PC-3 (cell line): ENCODE measurements around the gene MC1R. TPM values are rescaled to one million over a fixed set of nuclear protein-coding genes. Genes with fewer than 3 reads are reported as not detected.
A peak's percentile ranks its signal among the peaks of the same experiment; 100 is the strongest.

Experiments
- ATAC-seq: fragments of 200-7000 bp; cut with Tn5 transposase; 2 replicates; pipeline ENCODE4 v1.9.1; 2020; ENCODE audit warnings: mild to moderate bottlenecking, moderate library complexity
- Bru-seq: library from RNA; stranded (reverse); fragments of 400-500 nt; gene quantifications from one replicate; lab custom pipeline; 2021; lab: Mats Ljungman, UMichigan
- BruChase-seq, 2 experiments: library from RNA; stranded (reverse); fragments of 400-500 nt; gene quantifications; one replicate each; lab custom pipeline; 2021; lab: Mats Ljungman, UMichigan
- BruUV-seq: library from RNA; stranded (reverse); fragments of 400-500 nt; replicated peaks from 2 replicates; lab custom pipeline; 2021; lab: Mats Ljungman, UMichigan
- CTCF ChIA-PET: fragments of 300-600 bp; sonication (Branson Sonifier 250); formaldehyde crosslinking; loops from one replicate; lab custom pipeline; 2022; ENCODE audit warnings: antibody characterized with exemption; lab: Charles Lee
- POLR2A ChIA-PET: fragments of 300-600 bp; sonication (Branson Sonifier 250); formaldehyde crosslinking; loops from one replicate; lab custom pipeline; 2022; ENCODE audit warnings: antibody characterized with exemption; ENCODE audit not compliant: unreplicated experiment; lab: Charles Lee
- DNase-seq: peaks from one replicate; pipeline ENCODE4 v3.0.0-alpha.2; 2015
- H2AFZ ChIP-seq: fragments of 300-600 bp; sonication (generic); 2 replicates; pipeline ENCODE4 v1.6.0; 2016; ENCODE audit warnings: antibody characterized with exemption, low read length
- H3F3A ChIP-seq: fragments of 300-600 bp; sonication (generic); one replicate; pipeline ENCODE4 v1.6.0; 2017; ENCODE audit warnings: antibody characterized with exemption, low read length, control low read depth, mild to moderate bottlenecking; ENCODE audit not compliant: unreplicated experiment
- H3K27ac ChIP-seq: fragments of 300-600 bp; sonication (generic); 2 replicates; pipeline ENCODE4 v1.5.1; 2016; ENCODE audit warnings: mild to moderate bottlenecking, low read length
- H3K27me3 ChIP-seq: fragments of 300-600 bp; sonication (generic); 2 replicates; pipeline ENCODE4 v1.6.1; 2016; ENCODE audit warnings: low read length, mixed read lengths
- H3K36me3 ChIP-seq: fragments of 300-600 bp; sonication (generic); 2 replicates; pipeline ENCODE4 v1.6.1; 2016; ENCODE audit warnings: low read depth, mixed run types, low read length, mixed read lengths
- H3K4me1 ChIP-seq: fragments of 300-600 bp; sonication (generic); 2 replicates; pipeline ENCODE4 v1.5.1; 2016; ENCODE audit warnings: low read length; ENCODE audit not compliant: insufficient read depth
- H3K4me2 ChIP-seq: fragments of 300-600 bp; sonication (generic); 2 replicates; pipeline ENCODE4 v1.6.0; 2016; ENCODE audit warnings: low read length
- H3K4me3 ChIP-seq: fragments of 300-600 bp; sonication (generic); 2 replicates; pipeline ENCODE4 v1.5.1; 2016; ENCODE audit warnings: mild to moderate bottlenecking, low read length, mixed read lengths
- H3K79me2 ChIP-seq: fragments of 300-600 bp; sonication (generic); 2 replicates; pipeline ENCODE4 v1.6.1; 2017; ENCODE audit warnings: low read length, mixed read lengths
- H3K9ac ChIP-seq: fragments of 300-600 bp; sonication (generic); 2 replicates; pipeline ENCODE4 v1.6.0; 2016; ENCODE audit warnings: mild to moderate bottlenecking, low read length
- H3K9me2 ChIP-seq: fragments of 300-600 bp; sonication (generic); replicated peaks from 2 replicates; pipeline ENCODE4 v1.6.1; 2016; ENCODE audit warnings: mixed run types, low read length, mixed read lengths
- H3K9me3 ChIP-seq: fragments of 300-600 bp; sonication (generic); 2 replicates; pipeline ENCODE4 v1.6.1; 2016; ENCODE audit warnings: low read length, mixed read lengths
- H4K20me1 ChIP-seq: fragments of 300-600 bp; sonication (generic); 2 replicates; pipeline ENCODE4 v1.6.1; 2016; ENCODE audit warnings: low read length, mixed read lengths
- EZH2 ChIP-seq: fragments of 300-600 bp; sonication (generic); IDR thresholded peaks from one replicate; pipeline ENCODE4 v1.6.1; 2017; ENCODE audit warnings: antibody characterized with exemption, mild to moderate bottlenecking, low read length; ENCODE audit not compliant: unreplicated experiment
- EZH2phosphoT487 ChIP-seq: fragments of 300-600 bp; sonication (generic); IDR thresholded peaks from 2 replicates; pipeline ENCODE4 v1.6.1; 2018; ENCODE audit warnings: mild to moderate bottlenecking, antibody characterized with exemption, low read length, borderline replicate concordance
- intact Hi-C: fragments of 100-400 bp; cut with micrococcal nuclease; formaldehyde crosslinking; loops from 2 replicates; pipeline ENCODE4 v1.9.0; 2023
- long read RNA-seq: library from polyadenylated mRNA; unstranded; transcript quantifications from one replicate; pipeline ENCODE4 v2.0.0, GENCODE V29; 2021; ENCODE audit not compliant: unreplicated experiment
- total RNA-seq: library from RNA; depleted of rRNA; stranded (reverse); fragments of >200 nt; gene quantifications from 2 replicates; pipeline ENCODE4 v1.2.3, GENCODE V29; 2014; rRNA removed
- TF ChIP-seq, protein P1 (sequence below): fragments of 300-600 bp; sonication (generic); conservative IDR thresholded peaks from 2 replicates; pipeline ENCODE4 v1.5.1; 2017; ENCODE audit warnings: antibody characterized with exemption, low read depth, mild to moderate bottlenecking, low read length

MC1R gene
- total RNA-seq (4.2 and 6.1 TPM in 2 replicates), Bru-seq, nascent RNA (percentile 46 among the genes with signal in this experiment), BruChase-seq, experiment 1, labeled RNA remaining after a 6-hour chase (percentile 87 among the genes with signal in this experiment), BruChase-seq, experiment 2, labeled RNA remaining after a 2-hour chase (percentile 70 among the genes with signal in this experiment)
- long read RNA-seq, transcript MC1R-202 (1 exons, 3,099 nt): major isoform, 5 of 6 reads
- long read RNA-seq, partial matches to known transcripts: 0 of 6 reads
- long read RNA-seq, other reads (novel, unspliced or antisense): 0 of 6 reads

DNA sequence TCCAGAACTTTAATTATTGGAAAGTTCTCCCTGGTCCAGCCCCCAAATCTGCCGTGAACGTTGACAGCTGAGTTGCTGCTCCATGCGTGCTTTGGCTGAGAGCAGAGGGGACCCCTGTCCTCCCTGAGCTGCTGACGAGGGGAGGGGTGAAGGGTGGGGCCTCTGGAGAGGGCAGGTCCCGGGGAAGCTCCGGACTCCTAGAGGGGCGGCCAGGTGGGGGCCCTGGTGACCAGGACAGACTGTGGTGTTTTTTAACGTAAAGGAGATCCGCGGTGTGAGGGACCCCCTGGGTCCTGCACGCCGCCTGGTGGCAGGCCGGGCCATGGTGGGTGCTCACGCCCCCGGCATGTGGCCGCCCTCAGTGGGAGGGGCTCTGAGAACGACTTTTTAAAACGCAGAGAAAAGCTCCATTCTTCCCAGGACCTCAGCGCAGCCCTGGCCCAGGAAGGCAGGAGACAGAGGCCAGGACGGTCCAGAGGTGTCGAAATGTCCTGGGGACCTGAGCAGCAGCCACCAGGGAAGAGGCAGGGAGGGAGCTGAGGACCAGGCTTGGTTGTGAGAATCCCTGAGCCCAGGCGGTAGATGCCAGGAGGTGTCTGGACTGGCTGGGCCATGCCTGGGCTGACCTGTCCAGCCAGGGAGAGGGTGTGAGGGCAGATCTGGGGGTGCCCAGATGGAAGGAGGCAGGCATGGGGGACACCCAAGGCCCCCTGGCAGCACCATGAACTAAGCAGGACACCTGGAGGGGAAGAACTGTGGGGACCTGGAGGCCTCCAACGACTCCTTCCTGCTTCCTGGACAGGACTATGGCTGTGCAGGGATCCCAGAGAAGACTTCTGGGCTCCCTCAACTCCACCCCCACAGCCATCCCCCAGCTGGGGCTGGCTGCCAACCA is at the start of gene MC1R:
TSS of gene MC1R (plus strand) at position 410 of the 895 bp plus-strand sequence. CDS start at position 807, 397 bp downstream.
- Histone ChIP-seq H3K4me3 (peak within 1 kb of the TSS; percentile 51), H3K79me2 (0 out of 2 replicates have a peak, but pooled peaks cover 3% of the 10 kb centered on the region), H3K4me1 (peaks cover 30% of the 10 kb centered on the region), H2AFZ (peak within 1 kb of the TSS; percentile 83), H4K20me1 (peaks cover 2% of the 10 kb centered on the region; the same call in 1 of the 2 replicates), H3K27ac (peak within 1 kb of the TSS; percentile 46; the same call in 1 of the 2 replicates), H3K9me3 (no peaks in the 10 kb centered on the region), H3K36me3 (no peaks in the 10 kb centered on the region), H3K9me2 (no peaks in the 10 kb centered on the region), H3K27me3 (no peaks in the 10 kb centered on the region), H3F3A (no peaks in the 10 kb centered on the region), H3K9ac (peak within 1 kb of the TSS; percentile 40), H3K4me2 (peak within 1 kb of the TSS; percentile 87)
- DNase-seq (no peak), ATAC-seq (no peak)
- intact Hi-C loops: no loop called here
- POLR2A ChIA-PET: interaction anchor here (0.6 kb wide), 1 partner anchor 59 kb away, joined by 4 read pairs; no protein-coding TSS in a partner anchor
- TF ChIP-seq, protein P1, sequence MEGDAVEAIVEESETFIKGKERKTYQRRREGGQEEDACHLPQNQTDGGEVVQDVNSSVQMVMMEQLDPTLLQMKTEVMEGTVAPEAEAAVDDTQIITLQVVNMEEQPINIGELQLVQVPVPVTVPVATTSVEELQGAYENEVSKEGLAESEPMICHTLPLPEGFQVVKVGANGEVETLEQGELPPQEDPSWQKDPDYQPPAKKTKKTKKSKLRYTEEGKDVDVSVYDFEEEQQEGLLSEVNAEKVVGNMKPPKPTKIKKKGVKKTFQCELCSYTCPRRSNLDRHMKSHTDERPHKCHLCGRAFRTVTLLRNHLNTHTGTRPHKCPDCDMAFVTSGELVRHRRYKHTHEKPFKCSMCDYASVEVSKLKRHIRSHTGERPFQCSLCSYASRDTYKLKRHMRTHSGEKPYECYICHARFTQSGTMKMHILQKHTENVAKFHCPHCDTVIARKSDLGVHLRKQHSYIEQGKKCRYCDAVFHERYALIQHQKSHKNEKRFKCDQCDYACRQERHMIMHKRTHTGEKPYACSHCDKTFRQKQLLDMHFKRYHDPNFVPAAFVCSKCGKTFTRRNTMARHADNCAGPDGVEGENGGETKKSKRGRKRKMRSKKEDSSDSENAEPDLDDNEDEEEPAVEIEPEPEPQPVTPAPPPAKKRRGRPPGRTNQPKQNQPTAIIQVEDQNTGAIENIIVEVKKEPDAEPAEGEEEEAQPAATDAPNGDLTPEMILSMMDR: peak; percentile 21; the same call in 1 of the 2 replicates
- no peak for TF ChIP-seq EZH2phosphoT487
- no TSS peak for BruUV-seq
- CTCF ChIA-PET: no interaction called here

DNA sequence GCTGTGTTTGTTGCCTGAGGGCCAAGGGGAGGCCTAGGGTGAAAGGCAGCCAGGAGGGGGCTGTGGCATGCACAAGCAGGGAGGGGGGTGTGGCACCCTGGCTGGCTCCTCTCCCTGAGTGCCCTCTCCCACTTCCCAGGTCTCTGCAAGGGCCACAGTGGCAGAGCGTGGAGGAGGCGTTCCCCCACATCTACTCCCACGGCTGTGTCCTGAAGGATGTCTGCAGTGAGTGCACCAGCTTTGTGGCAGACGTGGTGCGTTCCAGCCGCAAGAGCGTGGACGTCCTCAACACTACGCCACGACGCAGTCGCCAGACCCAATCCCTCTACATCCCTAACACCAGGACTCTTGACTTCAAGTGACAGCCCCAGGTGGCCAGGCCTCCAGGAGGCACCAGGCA is 48.8 kb upstream of the MC1R start:
- Histone ChIP-seq H3K9ac (no peak overlapping the region), H4K20me1 (peaks cover 7% of the 10 kb centered on the region), H2AFZ (no peak overlapping the region), H3K79me2 (peaks cover 12% of the 10 kb centered on the region), H3K4me2 (no peak overlapping the region), H3K36me3 (peaks cover 8% of the 10 kb centered on the region), H3K9me3 (no peaks in the 10 kb centered on the region), H3K27ac (no peak overlapping the region), H3F3A (no peaks in the 10 kb centered on the region), H3K4me1 (peaks cover 16% of the 10 kb centered on the region), H3K27me3 (no peaks in the 10 kb centered on the region), H3K4me3 (no peak overlapping the region), H3K9me2 (no peaks in the 10 kb centered on the region)
- ChIA-PET CTCF (no interaction called here), POLR2A (no interaction called here)
- ATAC-seq: no peak
- BruUV-seq: no TSS peak
- TF ChIP-seq EZH2phosphoT487: no peak
- TF ChIP-seq EZH2: no peak
- TF ChIP-seq, protein P1: no peak
- DNase-seq: no peak
- intact Hi-C loops: loop anchor here (5.0 kb wide), 1 partner anchor 168 kb away; the partner anchor contains the start of gene SPATA2L
